ENCODE data around the gene RPS6KA2.

DNA sequence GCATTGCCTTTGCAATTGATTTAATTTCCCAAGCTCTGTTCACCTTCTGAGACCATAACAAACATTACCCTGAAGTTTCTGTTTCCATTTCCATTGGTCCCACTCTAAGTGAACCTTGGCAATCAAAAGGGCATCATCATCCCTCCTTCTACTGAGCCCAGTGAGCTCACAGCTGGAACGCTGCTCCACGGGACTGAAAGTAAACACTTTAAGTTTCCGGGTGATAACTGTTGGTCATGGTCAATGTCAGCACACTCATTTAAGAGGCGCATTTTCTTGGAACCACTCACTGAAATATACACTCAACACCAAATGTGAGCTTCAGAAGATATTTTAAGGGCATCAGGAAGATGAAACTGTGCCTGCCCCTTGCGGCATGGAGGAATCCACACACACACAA is 37.1 kb upstream of the RPS6KA2 start:
- TF ChIP-seq, protein P1, sequence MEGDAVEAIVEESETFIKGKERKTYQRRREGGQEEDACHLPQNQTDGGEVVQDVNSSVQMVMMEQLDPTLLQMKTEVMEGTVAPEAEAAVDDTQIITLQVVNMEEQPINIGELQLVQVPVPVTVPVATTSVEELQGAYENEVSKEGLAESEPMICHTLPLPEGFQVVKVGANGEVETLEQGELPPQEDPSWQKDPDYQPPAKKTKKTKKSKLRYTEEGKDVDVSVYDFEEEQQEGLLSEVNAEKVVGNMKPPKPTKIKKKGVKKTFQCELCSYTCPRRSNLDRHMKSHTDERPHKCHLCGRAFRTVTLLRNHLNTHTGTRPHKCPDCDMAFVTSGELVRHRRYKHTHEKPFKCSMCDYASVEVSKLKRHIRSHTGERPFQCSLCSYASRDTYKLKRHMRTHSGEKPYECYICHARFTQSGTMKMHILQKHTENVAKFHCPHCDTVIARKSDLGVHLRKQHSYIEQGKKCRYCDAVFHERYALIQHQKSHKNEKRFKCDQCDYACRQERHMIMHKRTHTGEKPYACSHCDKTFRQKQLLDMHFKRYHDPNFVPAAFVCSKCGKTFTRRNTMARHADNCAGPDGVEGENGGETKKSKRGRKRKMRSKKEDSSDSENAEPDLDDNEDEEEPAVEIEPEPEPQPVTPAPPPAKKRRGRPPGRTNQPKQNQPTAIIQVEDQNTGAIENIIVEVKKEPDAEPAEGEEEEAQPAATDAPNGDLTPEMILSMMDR (IDR thresholded peaks at IDR 0.05), result no peak
- TF ChIP-seq ZFX (IDR thresholded peaks at IDR 0.05; ENCODE audit: borderline replicate concordance), result no peak

All from 22Rv1 (cell line).